HepG2 (cell line): ENCODE results near the gene ZFAND2B. TPM values are rescaled to one million over a fixed set of nuclear protein-coding genes. Genes with fewer than 3 reads are reported as not detected.

Experiments
- ATF2 ChIP-seq: sonication (generic); formaldehyde crosslinking; IDR thresholded peaks from 2 replicates; pipeline ENCODE4 v1.4.0; 2020; ENCODE audit warnings: missing genetic modification reagents
- ATF5 ChIP-seq: sonication (generic); formaldehyde crosslinking; IDR thresholded peaks from 2 replicates; pipeline ENCODE4 v1.4.0; 2020; ENCODE audit warnings: mild to moderate bottlenecking, low read depth, missing genetic modification reagents
- ATM ChIP-seq: fragments of 450-650 bp; IDR thresholded peaks from 2 replicates; pipeline ENCODE4 v1.7.1; 2017; ENCODE audit warnings: mild to moderate bottlenecking, borderline replicate concordance
- CHD4 ChIP-seq: fragments of 200-600 bp; sonication (generic); IDR thresholded peaks from 2 replicates; pipeline ENCODE4 v1.7.0; 2017; ENCODE audit warnings: mild to moderate bottlenecking, low read length, borderline replicate concordance
- FOXP1 ChIP-seq, 2 experiments: fragments of 450-650 bp in 1 of 2; IDR thresholded peaks; 2 replicates each; pipeline ENCODE4 v1.6.1; 2017 to 2018; ENCODE audit warnings: antibody characterized with exemption in 1 of 2
- FOXP4 ChIP-seq: sonication (generic); formaldehyde crosslinking; IDR thresholded peaks from 2 replicates; pipeline ENCODE4 v1.4.0; 2020; ENCODE audit warnings: missing genetic modification reagents
- MAZ ChIP-seq, 2 experiments: sonication (generic) in 1 of 2; formaldehyde crosslinking in 1 of 2; IDR thresholded peaks; 2 replicates each; pipeline versions ENCODE4 v1.5.0 to v1.6.1; 2012 to 2020; ENCODE audit warnings: low read depth in 2 of 2, mild to moderate bottlenecking in 2 of 2, borderline replicate concordance in 1 of 2, improper control_type of control experiment in 1 of 2, low read length in 1 of 2, missing genetic modification reagents in 1 of 2, moderate library complexity in 1 of 2
- MTA3 ChIP-seq: sonication (generic); formaldehyde crosslinking; IDR thresholded peaks from 2 replicates; pipeline ENCODE4 v1.4.0; 2020; ENCODE audit warnings: missing genetic modification reagents
- RARG ChIP-seq: sonication (generic); formaldehyde crosslinking; IDR thresholded peaks from 2 replicates; pipeline ENCODE4 v1.4.0; 2020; ENCODE audit warnings: low read depth, mild to moderate bottlenecking, missing genetic modification reagents
- RNF2 ChIP-seq: fragments of 450-650 bp; conservative IDR thresholded peaks from 2 replicates; pipeline ENCODE4 v1.6.1; 2016; ENCODE audit warnings: low read depth
- ZNF160 ChIP-seq: sonication (generic); formaldehyde crosslinking; IDR thresholded peaks from 2 replicates; pipeline ENCODE4 v1.8.0; 2022; ENCODE audit warnings: mild to moderate bottlenecking, inconsistent platforms, missing genetic modification reagents
- ZNF18 ChIP-seq: sonication (generic); formaldehyde crosslinking; IDR thresholded peaks from 2 replicates; pipeline ENCODE4 v1.8.0; 2022; ENCODE audit warnings: mild to moderate bottlenecking, missing genetic modification reagents; ENCODE audit not compliant: insufficient replicate concordance
- ZNF205 ChIP-seq: IDR thresholded peaks from 2 replicates; pipeline ENCODE4 v1.6.1; 2018; ENCODE audit warnings: missing biosample characterization, missing genetic modification reagents
- ZNF362 ChIP-seq: sonication (generic); formaldehyde crosslinking; IDR thresholded peaks from 2 replicates; pipeline ENCODE4 v1.4.0; 2020; ENCODE audit warnings: missing genetic modification reagents, mild to moderate bottlenecking, borderline replicate concordance
- ZNF496 ChIP-seq: sonication (generic); formaldehyde crosslinking; IDR thresholded peaks from 2 replicates; pipeline ENCODE4 v1.8.1; 2023; ENCODE audit warnings: mild to moderate bottlenecking, moderate library complexity, missing genetic modification reagents; ENCODE audit not compliant: insufficient replicate concordance
- ZNF879 ChIP-seq: sonication (generic); formaldehyde crosslinking; IDR thresholded peaks from 2 replicates; pipeline ENCODE4 v1.8.1; 2023; ENCODE audit warnings: missing genetic modification reagents
- polyA plus RNA-seq, 8 experiments: library from polyadenylated mRNA; depleted of rRNA in 3 of 8; stranded (reverse) in 7 of 8; unstranded in 1 of 8; fragments of >200 nt; fragmentation: Illumina TruSeq in 4 of 8; extraction: Trizol in 4 of 8; gene quantifications; 2 replicates each; pipeline versions ENCODE4 v1.2.1 to v1.2.3, GENCODE V29; 2011 to 2016; ENCODE audit warnings: low read depth in 4 of 8, missing spikeins in 1 of 8, mixed read lengths in 1 of 8; ENCODE audit not compliant: insufficient read depth in 1 of 8
- total RNA-seq, 5 experiments: library from RNA; depleted of rRNA; stranded (reverse); fragments of >200 nt; fragmentation: Illumina TruSeq; extraction: Trizol; gene quantifications; 2 replicates each; pipeline ENCODE4 v1.2.3, GENCODE V29; 2016; ENCODE audit warnings: low read depth in 1 of 5

Gene ZFAND2B
- total and polyA plus RNA-seq, 2 of the 13 experiments (the other 11 are each of a cell fraction or from before 2014, with no cell fraction given), result 53.3 to 115 TPM

GRCh38 chr2:219207884-219208740 is 1.5 kb downstream of the ZFAND2B start (continued):
- TF ChIP-seq FOXP4 (CRISPR knock-in tag) (peak; percentile 76), ZNF496 (CRISPR knock-in tag) (no peak), ATF5 (CRISPR knock-in tag) (no peak), ZNF362 (CRISPR knock-in tag) (no peak; the same call in 1 of the 2 replicates), MTA3 (CRISPR knock-in tag) (no peak), MAZ (IDR thresholded peaks at IDR 0.05; ENCODE audit: borderline replicate concordance, low read depth, low read length) (no peak), MAZ (CRISPR knock-in tag; IDR thresholded peaks at IDR 0.05; ENCODE audit: low read depth) (no peak), RNF2 (no peak), FOXP1 (IDR thresholded peaks at IDR 0.05) (no peak), FOXP1 (CRISPR knock-in tag; IDR thresholded peaks at IDR 0.05) (peak; percentile 65), ZNF160 (CRISPR knock-in tag) (no peak; the same call in 1 of the 2 replicates), CHD4 (peak; percentile 30; the same call in 1 of the 2 replicates), ZNF205 (CRISPR knock-in tag) (no peak; the same call in 1 of the 2 replicates), ATF2 (peak; percentile 63), ATM (no peak), ZNF879 (no peak), RARG (no peak), ZNF18 (CRISPR knock-in tag) (peak; percentile 91)
